Caco-2 (cell line): Measurements from ENCODE around the gene SLC22A4. TPM values are rescaled to one million over a fixed set of nuclear protein-coding genes. Genes with fewer than 3 reads are reported as not detected.

Source experiments
- BruUV-seq: library from RNA; stranded (reverse); fragments of 400-500 nt; replicated peaks from 2 replicates; lab custom pipeline; 2021; lab: Mats Ljungman, UMichigan
- CTCF ChIA-PET: fragments of 300-600 bp; sonication (Branson Sonifier 250); formaldehyde crosslinking; loops from one replicate; lab custom pipeline; 2022; ENCODE audit warnings: antibody characterized with exemption; lab: Charles Lee
- POLR2A ChIA-PET: fragments of 300-600 bp; sonication (Branson Sonifier 250); formaldehyde crosslinking; loops from one replicate; lab custom pipeline; 2022; ENCODE audit warnings: antibody characterized with exemption; lab: Charles Lee
- DNase-seq, 2 experiments: peaks; one replicate each; pipeline versions ENCODE4 v3.0.0 to v3.0.0-alpha.2; 2020 to 2022
- H3K27me3 ChIP-seq: replicated peaks from 2 replicates; pipeline ENCODE4 v1.6.0; 2011; ENCODE audit warnings: low read length; ENCODE audit not compliant: control insufficient read depth, insufficient read depth
- H3K36me3 ChIP-seq: 2 replicates; pipeline ENCODE4 v1.5.1; 2011; ENCODE audit warnings: low read length; ENCODE audit not compliant: control insufficient read depth, insufficient read depth
- H3K4me1 ChIP-seq: fragments of 250-450 bp; sonication (Bioruptor Pico); 2 replicates; pipeline ENCODE4 v1.5.1; 2020; ENCODE audit warnings: mild to moderate bottlenecking
- H3K4me3 ChIP-seq: 2 replicates; pipeline ENCODE4 v1.5.1; 2011; ENCODE audit warnings: low read depth, mild to moderate bottlenecking, control low read depth, low read length
- H3K9me3 ChIP-seq: fragments of 250-450 bp; sonication (Bioruptor Pico); 2 replicates; pipeline ENCODE4 v1.5.1; 2020; ENCODE audit warnings: mild to moderate bottlenecking, moderate library complexity
- H3K27ac Mint-ChIP-seq: one replicate; pipeline ENCODE4 v1.8.0; 2022; ENCODE audit warnings: mixed read lengths; ENCODE audit not compliant: unreplicated experiment
- H3K27me3 Mint-ChIP-seq: one replicate; pipeline ENCODE4 v1.8.0; 2022; ENCODE audit warnings: mixed read lengths; ENCODE audit not compliant: insufficient read depth, unreplicated experiment
- H3K36me3 Mint-ChIP-seq: one replicate; pipeline ENCODE4 v1.8.0; 2022; ENCODE audit warnings: mild to moderate bottlenecking, mixed read lengths; ENCODE audit not compliant: insufficient read depth, unreplicated experiment
- H3K4me1 Mint-ChIP-seq: one replicate; pipeline ENCODE4 v1.8.0; 2022; ENCODE audit warnings: low read depth, mixed read lengths; ENCODE audit not compliant: unreplicated experiment
- H3K4me3 Mint-ChIP-seq: one replicate; pipeline ENCODE4 v1.8.0; 2022; ENCODE audit warnings: mild to moderate bottlenecking, moderate library complexity, mixed read lengths; ENCODE audit not compliant: unreplicated experiment
- H3K9me3 Mint-ChIP-seq: one replicate; pipeline ENCODE4 v1.8.0; 2022; ENCODE audit warnings: mixed read lengths; ENCODE audit not compliant: unreplicated experiment
- CTCF ChIP-seq, 2 experiments: fragments of 200-600 bp in 1 of 2; IDR thresholded peaks; 1 replicate in 1 of 2; 2 replicates in 1 of 2; pipeline versions ENCODE4 v1.5.1 to v1.8.0; 2011 to 2022; ENCODE audit warnings: antibody characterized with exemption in 1 of 2, control low read depth in 1 of 2, inconsistent platforms in 1 of 2, low read depth in 1 of 2, low read length in 1 of 2, mild to moderate bottlenecking in 1 of 2, moderate library complexity in 1 of 2; ENCODE audit not compliant: insufficient read depth in 1 of 2, severe bottlenecking in 1 of 2, unreplicated experiment in 1 of 2
- intact Hi-C: fragments of 100-400 bp; cut with micrococcal nuclease; formaldehyde crosslinking; loops from one replicate; pipeline ENCODE4 v1.10.0; 2022; ENCODE audit not compliant: unreplicated experiment
- total RNA-seq: library from RNA; stranded (reverse); gene quantifications from 2 replicates; pipeline ENCODE4 v1.2.3, GENCODE V29; 2022

The SLC22A4 gene
- total RNA-seq, 1 experiment from 2014 or later, result 1.5 TPM

GRCh38 chr5:132270335-132270665 lies 23.9 kb upstream of the SLC22A4 start:
- no peak overlapping the region for H3K4me3 ChIP-seq
- no peaks in the 10 kb centered on the region for H3K36me3 Mint-ChIP-seq
- BruUV-seq, result no TSS peak
- no peaks in the 10 kb centered on the region for H3K27me3 Mint-ChIP-seq
- peaks cover 23% of the 10 kb centered on the region for H3K4me1 ChIP-seq
- H3K27me3 ChIP-seq, result no peaks in the 10 kb centered on the region
- no peaks in the 10 kb centered on the region for H3K36me3 ChIP-seq
- no peaks in the 10 kb centered on the region for H3K9me3 ChIP-seq
- CTCF ChIA-PET, result no interaction called here
- H3K9me3 Mint-ChIP-seq, result no peaks in the 10 kb centered on the region
- POLR2A ChIA-PET, result no interaction called here
- H3K4me1 Mint-ChIP-seq, result peaks cover 19% of the 10 kb centered on the region
- intact Hi-C loops, result loop anchor here (5.0 kb wide), 2 partner anchors 33 to 117 kb away; no protein-coding TSS in a partner anchor
- H3K27ac Mint-ChIP-seq, result no peak overlapping the region
- DNase-seq, result peak in 1 of 2 experiments; percentile 17
- no peak overlapping the region for H3K4me3 Mint-ChIP-seq
- TF ChIP-seq CTCF (IDR thresholded peaks at IDR 0.05; ENCODE audit: insufficient read depth in 1 of 2, low read depth in 1 of 2, low read length in 1 of 2, severe bottlenecking in 1 of 2, unreplicated experiment in 1 of 2), result no peak

GRCh38 chr5:132270706-132271105 lies 23.5 kb upstream of the SLC22A4 start:
- Mint-ChIP-seq H3K4me1 (peaks cover 23% of the 10 kb centered on the region), H3K27me3 (no peaks in the 10 kb centered on the region), H3K9me3 (no peaks in the 10 kb centered on the region), H3K4me3 (no peak overlapping the region), H3K36me3 (no peaks in the 10 kb centered on the region), H3K27ac (no peak overlapping the region)
- intact Hi-C loops, result loop anchor here (5.0 kb wide), 2 partner anchors 33 to 117 kb away; no protein-coding TSS in a partner anchor
- Histone ChIP-seq H3K9me3 (no peaks in the 10 kb centered on the region), H3K4me1 (peaks cover 23% of the 10 kb centered on the region), H3K27me3 (no peaks in the 10 kb centered on the region), H3K36me3 (no peaks in the 10 kb centered on the region), H3K4me3 (no peak overlapping the region)
- TF ChIP-seq CTCF (IDR thresholded peaks at IDR 0.05; ENCODE audit: insufficient read depth in 1 of 2, low read depth in 1 of 2, low read length in 1 of 2, severe bottlenecking in 1 of 2, unreplicated experiment in 1 of 2), result no peak
- CTCF ChIA-PET, result interaction anchor here (3.5 kb wide), 1 partner anchor 23 kb away, joined by 12 read pairs; the partner anchor contains the start of gene SLC22A4
- POLR2A ChIA-PET, result no interaction called here
- DNase-seq, result peak in 1 of 2 experiments; percentile 29
- no TSS peak for BruUV-seq

GRCh38 chr5:132271251-132272246 lies 22.6 kb upstream of the SLC22A4 start:
- Histone ChIP-seq H3K9me3 (no peaks in the 10 kb centered on the region), H3K4me3 (no peak overlapping the region), H3K36me3 (no peaks in the 10 kb centered on the region), H3K4me1 (peaks cover 19% of the 10 kb centered on the region), H3K27me3 (no peaks in the 10 kb centered on the region)
- POLR2A ChIA-PET, result interaction anchor here (0.6 to 1.4 kb wide), 2 partner anchors 22 to 164 kb away, joined by 3 to 6 read pairs; no protein-coding TSS in a partner anchor
- Mint-ChIP-seq H3K27ac (no peak overlapping the region), H3K27me3 (no peaks in the 10 kb centered on the region), H3K4me3 (no peak overlapping the region), H3K36me3 (no peaks in the 10 kb centered on the region), H3K9me3 (no peaks in the 10 kb centered on the region), H3K4me1 (peaks cover 24% of the 10 kb centered on the region)
- DNase-seq, result peak in 1 of 2 experiments; percentile 34
- CTCF ChIA-PET, result interaction anchor here (0.7 to 3.5 kb wide), 6 partner anchors 22 to 230 kb away, joined by 3 to 12 read pairs (median 4); partner anchors contain the start of gene SLC22A4
- intact Hi-C loops, result loop anchor here (1.0 to 5.0 kb wide), 5 partner anchors 34 to 116 kb away; no protein-coding TSS in a partner anchor
- no TSS peak for BruUV-seq
- TF ChIP-seq CTCF (IDR thresholded peaks at IDR 0.05; ENCODE audit: insufficient read depth in 1 of 2, low read depth in 1 of 2, low read length in 1 of 2, severe bottlenecking in 1 of 2, unreplicated experiment in 1 of 2), result no peak
